DMS153 treated with DMSO at 0.1 percent for 48 hours (cell line): ENCODE data around the gene MTO1.
"Not testable (repeated sequence)": the region's sequence is repeated elsewhere in the genome, so short reads cannot be mapped to it uniquely, and the experiment has no call there.

Experiments used
- DNase-seq: peaks from one replicate; lab custom pipeline; 2025; ENCODE audit not compliant: unreplicated experiment; lab: John Stamatoyannopoulos, UW

MTO1 gene

DNA sequence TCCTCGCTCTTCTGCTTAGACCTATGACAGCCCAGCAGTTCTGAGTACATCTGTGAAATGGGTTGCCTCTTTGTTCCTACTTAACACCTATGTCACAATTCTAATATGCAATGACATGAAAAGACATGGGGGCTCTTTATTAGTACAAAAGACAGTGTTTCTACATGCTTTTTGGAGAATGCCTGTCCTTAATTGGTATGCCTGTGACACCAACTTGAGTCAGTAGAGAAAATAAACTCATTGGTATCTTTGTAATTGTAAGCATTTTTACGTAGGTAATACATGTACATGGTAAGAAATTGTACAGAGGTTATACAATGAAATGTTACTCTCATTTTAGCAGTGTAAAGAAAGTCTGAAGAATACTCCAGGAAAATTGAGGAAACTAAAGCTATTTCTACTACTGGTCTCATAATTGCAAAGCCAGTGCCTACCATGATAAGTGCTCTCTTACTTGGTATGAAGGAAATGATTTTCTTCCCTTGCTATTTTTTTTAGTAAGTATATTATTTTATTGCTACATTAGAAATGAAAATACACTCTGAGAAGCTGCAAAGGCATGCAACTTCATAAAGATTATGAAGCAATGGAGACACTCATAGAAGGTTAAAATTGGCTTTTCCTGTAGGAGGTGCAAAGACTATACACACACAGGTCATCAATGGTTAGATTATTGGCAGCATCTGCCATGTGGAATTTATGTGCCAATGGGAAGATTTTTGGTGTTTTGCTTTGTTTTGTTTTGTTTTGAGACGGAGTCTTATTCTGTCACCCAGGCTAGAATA lies 64.2 kb downstream of the MTO1 start:
- no peak for DNase-seq

DNA sequence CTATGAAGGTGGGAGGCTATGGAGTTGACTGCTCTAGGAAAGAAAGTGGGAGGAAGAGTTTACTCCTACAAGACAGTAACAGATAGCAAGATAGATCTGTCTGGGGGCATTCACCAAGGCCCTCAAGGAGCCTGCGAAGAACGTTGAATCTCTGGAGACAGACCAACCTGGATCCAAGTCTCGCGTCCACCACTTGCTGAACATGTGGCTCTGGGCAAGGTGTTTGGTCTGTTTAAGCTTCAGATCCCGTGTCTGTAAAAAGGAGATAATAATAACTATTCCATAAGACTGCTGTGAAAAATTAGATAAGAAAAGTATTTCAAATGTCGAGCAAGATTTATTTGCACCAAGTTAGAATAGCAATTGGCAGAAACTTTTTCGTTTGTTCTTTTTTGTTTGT lies 67.4 kb downstream of the MTO1 start:
- DNase-seq: no peak

DNA sequence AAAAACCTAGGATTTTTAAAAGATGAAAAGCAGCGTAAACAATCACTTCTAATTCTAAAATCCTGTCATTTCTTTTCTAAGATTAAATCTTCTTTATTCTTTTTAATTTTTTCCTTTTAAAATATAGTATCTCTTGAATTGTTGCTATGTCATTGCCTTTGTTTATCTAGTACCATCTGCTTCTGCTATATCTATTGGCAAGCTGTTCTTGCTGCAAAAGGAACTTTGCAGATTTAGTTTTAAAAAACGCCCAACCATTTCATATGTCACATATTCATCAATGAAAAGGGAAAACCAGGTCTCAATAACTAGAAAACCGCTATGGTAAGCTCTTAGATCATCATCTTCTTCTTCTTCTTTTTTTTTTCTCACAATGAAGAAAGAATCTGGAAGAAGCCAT lies 70.8 kb downstream of the MTO1 start:
- DNase-seq: no peak

DNA sequence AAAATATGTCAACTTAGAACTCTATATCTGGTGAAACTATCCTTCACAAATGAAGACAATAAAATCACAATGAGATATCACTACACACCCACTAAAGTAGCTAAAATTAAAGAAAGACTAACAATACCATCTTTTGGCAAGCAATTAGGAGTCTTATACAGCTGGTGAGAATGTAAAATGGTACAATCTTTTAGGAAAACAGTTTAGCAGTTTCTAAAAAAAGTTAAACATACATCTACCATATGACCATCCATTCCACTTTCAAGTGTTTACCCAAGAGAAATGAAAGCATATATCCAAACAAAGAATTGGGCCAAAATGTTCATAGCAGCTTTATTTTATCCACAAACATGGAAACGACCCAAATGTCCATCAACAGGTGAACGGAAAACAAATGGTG lies 73.1 kb downstream of the MTO1 start:
- DNase-seq: no peak

DNA sequence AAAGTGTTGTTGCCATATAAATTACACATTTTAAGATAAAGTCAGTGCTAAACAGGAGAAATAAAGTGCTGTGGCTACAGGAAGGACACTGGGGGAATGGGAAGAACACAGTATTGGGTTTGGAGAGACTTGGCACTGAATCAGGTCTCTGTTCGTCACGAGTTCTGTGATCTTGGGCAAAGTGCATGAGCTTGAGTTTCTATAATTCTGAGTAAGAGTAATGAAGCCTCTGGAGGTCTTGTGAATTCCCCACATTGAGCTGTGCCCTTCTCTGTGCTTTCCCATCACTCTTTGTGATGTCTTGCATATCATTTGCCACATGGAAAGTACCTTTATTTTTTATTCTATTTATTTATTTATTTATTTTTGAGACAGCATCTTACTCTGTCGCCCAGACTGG lies 76.1 kb downstream of the MTO1 start:
- DNase-seq: no peak

DNA sequence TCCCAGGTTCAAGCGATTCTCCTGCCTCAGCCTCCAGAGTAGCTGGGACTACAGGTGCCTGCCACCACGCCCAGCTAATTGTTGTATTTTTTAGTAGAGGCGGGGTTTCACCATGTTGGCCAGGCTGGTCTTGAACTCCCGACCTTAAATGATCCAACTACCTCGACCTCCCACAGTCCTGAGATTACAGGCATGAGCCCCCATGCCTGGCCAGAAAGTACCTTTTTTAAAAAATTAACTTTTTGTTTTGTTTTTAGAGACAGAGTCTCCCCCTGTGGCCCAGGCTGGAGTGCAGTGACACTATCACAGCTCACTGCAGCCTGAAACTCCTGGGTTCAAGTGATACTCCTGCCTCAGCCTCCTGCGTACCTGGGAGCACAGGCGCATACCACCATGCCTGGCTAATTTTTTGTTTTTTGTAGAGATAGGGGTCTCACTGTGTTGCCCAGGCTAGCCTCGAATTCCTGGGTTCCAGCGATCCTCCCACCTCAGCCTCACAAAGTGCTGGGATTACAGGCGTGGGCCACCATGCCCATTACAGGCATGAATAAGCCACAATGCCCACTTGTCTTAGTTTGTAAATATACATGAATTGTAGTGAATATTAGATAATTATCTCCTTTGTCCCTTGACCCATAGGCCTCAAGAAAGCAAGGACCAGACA lies 76.7 kb downstream of the MTO1 start:
- DNase-seq: no peak

DNA sequence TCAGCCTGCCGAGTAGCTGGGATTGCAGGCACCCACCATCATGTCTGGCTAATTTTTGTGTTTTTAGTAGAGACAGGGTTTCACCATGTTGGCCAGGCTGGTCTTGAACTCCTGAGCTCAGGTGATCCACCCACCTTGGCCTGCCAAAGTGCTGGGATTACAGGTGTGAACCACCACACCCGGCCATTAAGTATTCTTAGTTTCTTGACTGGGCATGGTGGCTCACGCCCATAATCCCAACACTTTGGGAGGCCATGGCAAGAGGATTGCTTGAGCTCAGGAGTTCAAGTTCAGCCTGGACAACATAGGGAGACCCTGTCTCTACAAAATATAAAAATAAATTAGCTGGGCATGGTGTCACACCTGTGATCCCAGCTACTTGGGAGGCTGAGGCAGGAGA lies 80.9 kb downstream of the MTO1 start:
- DNase-seq: not testable (repeated sequence)

DNA sequence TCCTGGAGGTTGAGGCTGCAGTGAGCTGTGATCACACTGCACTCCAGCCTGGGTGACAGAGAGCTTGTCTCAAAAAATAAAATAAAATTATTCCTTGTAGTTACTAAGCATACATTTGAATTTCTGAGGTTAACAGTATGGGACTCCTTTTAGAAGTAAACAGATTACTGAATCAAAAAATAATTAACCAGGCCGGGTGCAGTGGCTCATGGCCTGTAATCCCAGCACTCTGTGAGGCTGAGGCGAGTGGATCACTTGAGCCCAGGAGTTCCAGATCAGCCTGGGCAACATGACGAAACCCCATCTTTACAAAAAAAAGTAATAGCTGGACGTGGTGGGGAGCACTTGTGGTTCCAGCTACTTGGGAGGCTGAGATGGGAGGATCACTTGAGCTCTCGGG lies 81.4 kb downstream of the MTO1 start:
- DNase-seq: no peak

DNA sequence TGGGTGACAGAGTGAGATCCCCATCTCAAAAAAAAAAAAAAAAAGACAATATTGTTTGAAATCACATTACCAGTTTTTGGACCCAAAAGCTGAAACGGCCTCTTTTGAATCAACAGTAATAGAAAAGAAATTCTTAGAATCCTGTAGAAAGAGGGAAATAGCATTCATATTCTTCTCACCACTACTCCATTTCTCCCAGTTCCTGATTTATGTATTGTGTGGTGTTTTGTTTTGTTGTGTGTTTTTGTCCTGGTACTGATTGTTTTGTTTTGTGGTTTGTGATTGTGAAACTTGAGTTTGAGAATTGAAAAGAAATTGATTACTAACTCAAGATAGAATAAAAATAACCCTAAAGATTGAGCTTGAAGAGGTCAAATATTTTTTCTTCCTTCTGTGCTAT lies 85.5 kb downstream of the MTO1 start:
- DNase-seq: no peak

DNA sequence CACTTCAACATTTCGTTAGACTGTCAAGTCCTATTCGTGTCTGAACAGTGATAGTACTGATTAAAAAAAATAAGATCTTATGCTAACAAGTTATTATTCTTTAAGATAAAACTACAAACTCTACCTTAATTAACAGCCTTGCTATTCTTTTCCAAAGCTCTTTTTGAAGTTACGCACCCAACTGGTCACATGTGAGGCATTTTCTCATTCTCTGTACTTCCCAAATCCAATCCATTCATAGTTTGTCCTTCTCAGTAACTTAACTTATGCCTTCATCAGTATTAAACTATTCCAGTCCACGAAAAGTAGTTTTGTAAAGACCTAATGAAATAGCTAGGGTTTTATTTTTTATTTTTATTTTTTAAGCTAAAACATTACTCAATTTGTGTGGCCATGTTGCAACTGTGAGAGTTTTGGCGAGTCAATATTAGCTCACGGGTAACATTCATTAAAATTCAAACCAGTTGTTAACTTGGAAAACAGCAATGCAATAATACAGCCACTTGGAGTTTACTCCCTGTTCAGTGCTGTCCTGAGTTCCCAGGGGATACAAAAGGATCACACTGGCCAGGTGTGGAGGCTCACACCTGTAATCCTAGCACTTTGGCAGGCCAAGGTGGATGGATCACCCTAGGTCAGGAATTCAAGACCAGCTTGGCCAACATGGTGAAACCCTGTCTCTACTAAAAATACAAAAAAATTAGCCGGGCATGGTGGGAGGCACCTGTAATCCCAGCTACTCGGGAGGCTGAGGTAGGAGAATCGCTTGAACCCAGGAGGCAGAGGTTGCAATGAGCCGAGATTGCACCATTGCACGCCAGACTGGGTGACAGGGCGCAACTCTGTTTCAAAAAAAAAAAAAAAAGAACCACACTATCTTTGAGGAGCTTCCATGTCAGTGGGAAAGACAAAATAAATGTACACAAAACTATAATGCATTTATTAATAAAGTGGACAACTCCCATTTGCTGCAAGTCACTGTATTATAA lies 87.2 kb downstream of the MTO1 start:
- no peak for DNase-seq

DNA sequence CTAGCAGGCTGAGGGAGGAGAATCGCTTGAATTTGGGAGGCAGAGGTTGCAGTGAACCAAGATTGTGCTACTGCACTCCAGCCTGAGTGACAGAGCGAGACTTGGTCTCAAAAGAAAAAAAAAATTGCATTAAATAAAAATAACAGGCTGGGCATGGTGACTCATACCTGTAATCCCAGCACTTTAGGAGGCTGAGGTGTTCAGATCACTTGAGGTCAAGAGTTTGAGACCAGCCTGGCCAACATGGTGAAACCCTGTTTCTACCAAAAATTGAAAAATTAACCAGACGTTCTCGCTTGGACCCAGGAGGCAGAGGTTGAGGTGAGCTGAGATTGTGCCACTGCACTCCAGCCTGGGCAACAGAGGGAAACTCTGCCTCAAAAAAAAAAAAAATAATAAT lies 89.6 kb downstream of the MTO1 start:
- not testable (repeated sequence) for DNase-seq

DNA sequence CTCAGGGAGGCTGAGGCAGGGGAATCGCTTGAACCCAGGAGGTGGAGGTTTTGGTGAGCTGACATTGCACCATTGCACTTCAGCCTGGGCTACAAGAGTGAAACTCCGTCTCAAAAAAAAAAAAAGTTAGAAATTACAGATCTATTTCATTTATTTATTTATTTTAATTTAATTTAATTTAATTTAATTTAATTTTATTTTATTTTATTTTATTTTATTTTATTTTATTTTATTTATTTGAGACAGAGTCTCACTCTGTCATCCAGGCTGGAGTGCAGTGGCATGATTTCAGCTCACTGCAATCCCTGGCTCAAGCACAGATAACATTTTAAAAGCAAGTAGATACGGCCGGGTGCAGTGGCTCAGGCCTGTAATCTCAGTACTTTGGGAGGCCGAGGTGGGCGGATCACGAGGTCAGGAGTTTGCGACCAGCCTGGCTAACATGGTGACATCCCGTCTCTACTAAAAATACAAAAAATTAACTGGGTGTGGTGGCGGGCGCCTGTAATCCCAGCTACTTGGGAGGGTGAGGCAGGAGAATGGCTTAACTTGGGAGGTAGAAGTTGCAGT lies 93.9 kb downstream of the MTO1 start:
- DNase-seq: not testable (repeated sequence)

DNA sequence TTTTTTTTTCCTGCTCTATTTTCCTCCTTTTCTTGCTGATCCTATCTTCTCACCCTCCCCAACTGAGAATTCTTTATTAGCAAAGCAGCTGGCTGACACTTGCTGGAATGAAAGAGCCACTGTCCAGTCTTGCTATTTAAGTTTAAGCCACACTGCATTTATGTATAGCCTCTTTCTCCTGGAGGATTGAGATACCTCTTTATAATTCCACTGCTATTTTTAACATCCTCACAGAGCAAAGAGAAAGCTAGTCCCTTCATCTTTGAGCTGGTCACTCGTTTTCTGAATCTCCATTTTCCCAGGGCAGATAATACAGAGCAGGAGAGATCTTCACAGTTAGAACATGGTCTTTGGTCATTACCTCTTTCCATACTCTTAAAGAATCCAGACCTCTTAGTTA lies 95.3 kb downstream of the MTO1 start:
- no peak for DNase-seq
